HG03521 (cell line): Measurements from ENCODE around the gene ENTPD8.
"Not testable (repeated sequence)": the region's sequence is repeated elsewhere in the genome, so short reads cannot be mapped to it uniquely, and the experiment has no call there.

Experiments used
- ATAC-seq: cut with Tn5 transposase; IDR thresholded peaks from one replicate; pipeline ENCODE4 v1.9.1; 2021; ENCODE audit warnings: mild to moderate bottlenecking, moderate library complexity; ENCODE audit not compliant: unreplicated experiment

Gene ENTPD8

GRCh38 chr9:137416006-137416562 lies 25.1 kb downstream of the ENTPD8 start:
- no peak for ATAC-seq

- ATAC-seq = no peak
These were observed 25.7 kb downstream of the ENTPD8 start for GRCh38 chr9:137415451-137415850.

GRCh38 chr9:137412431-137412830 lies 28.7 kb downstream of the ENTPD8 start:
- no peak for ATAC-seq

- ATAC-seq = no peak
These were observed 29.3 kb downstream of the ENTPD8 start for GRCh38 chr9:137411645-137412380.

GRCh38 chr9:137411260-137411644 lies 29.9 kb downstream of the ENTPD8 start:
- ATAC-seq = no peak

GRCh38 chr9:137410891-137411249 lies 30.3 kb downstream of the ENTPD8 start:
- no peak for ATAC-seq

- not testable (repeated sequence) for ATAC-seq
These were observed 30.8 kb downstream of the ENTPD8 start for GRCh38 chr9:137410236-137410890.

- ATAC-seq = no peak
These were observed 31.6 kb downstream of the ENTPD8 start for GRCh38 chr9:137409515-137409914.

GRCh38 chr9:137408651-137409405 lies 32.3 kb downstream of the ENTPD8 start:
- no peak for ATAC-seq

- no peak for ATAC-seq
These were observed 33.4 kb downstream of the ENTPD8 start for GRCh38 chr9:137407590-137408300.

GRCh38 chr9:137406876-137407589 lies 34.1 kb downstream of the ENTPD8 start:
- no peak for ATAC-seq

- ATAC-seq = no peak
These were observed 34.9 kb downstream of the ENTPD8 start for GRCh38 chr9:137406085-137406760.

GRCh38 chr9:137405677-137406081 lies 35.5 kb downstream of the ENTPD8 start:
- ATAC-seq = no peak

- no peak for ATAC-seq
These were observed 36.1 kb downstream of the ENTPD8 start for GRCh38 chr9:137404961-137405567.

- no peak for ATAC-seq
These were observed 37.9 kb downstream of the ENTPD8 start for GRCh38 chr9:137403269-137403668.

- ATAC-seq = no peak
These were observed 38.4 kb downstream of the ENTPD8 start for GRCh38 chr9:137402746-137403145.

- no peak for ATAC-seq
These were observed 42.3 kb downstream of the ENTPD8 start for GRCh38 chr9:137398561-137399468.

GRCh38 chr9:137397675-137398423 lies 43.3 kb downstream of the ENTPD8 start:
- no peak for ATAC-seq
